NCI-H146 treated with DMSO at 0.1 percent for 48 hours (cell line): ENCODE results near the gene CST9.
"Not testable (repeated sequence)": the region's sequence is repeated elsewhere in the genome, so short reads cannot be mapped to it uniquely, and the experiment has no call there.

Experiments used
- DNase-seq: peaks from one replicate; lab custom pipeline; 2025; ENCODE audit not compliant: unreplicated experiment; lab: John Stamatoyannopoulos, UW

The CST9 gene

GRCh38 chr20:23588434-23589403, 17.0 kb downstream of the CST9 start:
- DNase-seq: no peak

- DNase-seq: no peak
Measured at GRCh38 chr20:23587631-23588030, 18.1 kb downstream of the CST9 start.

- DNase-seq: no peak
Measured at GRCh38 chr20:23586735-23587525, 18.8 kb downstream of the CST9 start.

GRCh38 chr20:23585808-23586734, 19.6 kb downstream of the CST9 start:
- DNase-seq: no peak

GRCh38 chr20:23585449-23585807, 20.3 kb downstream of the CST9 start:
- no peak for DNase-seq

GRCh38 chr20:23584434-23585199, 21.1 kb downstream of the CST9 start:
- no peak for DNase-seq

- no peak for DNase-seq
Measured at GRCh38 chr20:23583526-23583925, 22.2 kb downstream of the CST9 start.

- DNase-seq: no peak
Measured at GRCh38 chr20:23582293-23582692, 23.4 kb downstream of the CST9 start.

GRCh38 chr20:23581833-23582232, 23.9 kb downstream of the CST9 start:
- not testable (repeated sequence) for DNase-seq

GRCh38 chr20:23574977-23575376, 30.7 kb downstream of the CST9 start:
- DNase-seq: no peak

- DNase-seq: no peak
Measured at GRCh38 chr20:23570178-23570760, 35.4 kb downstream of the CST9 start.

GRCh38 chr20:23569570-23569969, 36.1 kb downstream of the CST9 start:
- DNase-seq: no peak

- DNase-seq: no peak
Measured at GRCh38 chr20:23568971-23569330, 36.8 kb downstream of the CST9 start.

- DNase-seq: no peak
Measured at GRCh38 chr20:23568320-23568970, 37.3 kb downstream of the CST9 start, which contains the start of gene CST9L. CST9L (minus strand) TSS chr20:23568484; CDS start chr20:23568450, 34 bp downstream.

GRCh38 chr20:23566199-23566932, 39.4 kb downstream of the CST9 start:
- DNase-seq: no peak

- DNase-seq: no peak
Measured at GRCh38 chr20:23565503-23566045, 40.1 kb downstream of the CST9 start.

GRCh38 chr20:23564927-23565326, 40.8 kb downstream of the CST9 start:
- no peak for DNase-seq

GRCh38 chr20:23562721-23563342, 42.9 kb downstream of the CST9 start:
- no peak for DNase-seq
